Caco-2 (cell line): ENCODE data around the gene ERMAP. TPM values are rescaled to one million over a fixed set of nuclear protein-coding genes. Genes with fewer than 3 reads are reported as not detected.

ENCODE experiments used
- BruUV-seq: library from RNA; stranded (reverse); fragments of 400-500 nt; replicated peaks from 2 replicates; lab custom pipeline; 2021; lab: Mats Ljungman, UMichigan
- CTCF ChIA-PET: fragments of 300-600 bp; sonication (Branson Sonifier 250); formaldehyde crosslinking; loops from one replicate; lab custom pipeline; 2022; ENCODE audit warnings: antibody characterized with exemption; lab: Charles Lee
- POLR2A ChIA-PET: fragments of 300-600 bp; sonication (Branson Sonifier 250); formaldehyde crosslinking; loops from one replicate; lab custom pipeline; 2022; ENCODE audit warnings: antibody characterized with exemption; lab: Charles Lee
- DNase-seq, 2 experiments: peaks; one replicate each; pipeline versions ENCODE4 v3.0.0 to v3.0.0-alpha.2; 2020 to 2022
- H3K27me3 ChIP-seq: replicated peaks from 2 replicates; pipeline ENCODE4 v1.6.0; 2011; ENCODE audit warnings: low read length; ENCODE audit not compliant: control insufficient read depth, insufficient read depth
- H3K36me3 ChIP-seq: 2 replicates; pipeline ENCODE4 v1.5.1; 2011; ENCODE audit warnings: low read length; ENCODE audit not compliant: control insufficient read depth, insufficient read depth
- H3K4me1 ChIP-seq: fragments of 250-450 bp; sonication (Bioruptor Pico); 2 replicates; pipeline ENCODE4 v1.5.1; 2020; ENCODE audit warnings: mild to moderate bottlenecking
- H3K4me3 ChIP-seq: 2 replicates; pipeline ENCODE4 v1.5.1; 2011; ENCODE audit warnings: low read depth, mild to moderate bottlenecking, control low read depth, low read length
- H3K9me3 ChIP-seq: fragments of 250-450 bp; sonication (Bioruptor Pico); 2 replicates; pipeline ENCODE4 v1.5.1; 2020; ENCODE audit warnings: mild to moderate bottlenecking, moderate library complexity
- H3K27ac Mint-ChIP-seq: one replicate; pipeline ENCODE4 v1.8.0; 2022; ENCODE audit warnings: mixed read lengths; ENCODE audit not compliant: unreplicated experiment
- H3K27me3 Mint-ChIP-seq: one replicate; pipeline ENCODE4 v1.8.0; 2022; ENCODE audit warnings: mixed read lengths; ENCODE audit not compliant: insufficient read depth, unreplicated experiment
- H3K36me3 Mint-ChIP-seq: one replicate; pipeline ENCODE4 v1.8.0; 2022; ENCODE audit warnings: mild to moderate bottlenecking, mixed read lengths; ENCODE audit not compliant: insufficient read depth, unreplicated experiment
- H3K4me1 Mint-ChIP-seq: one replicate; pipeline ENCODE4 v1.8.0; 2022; ENCODE audit warnings: low read depth, mixed read lengths; ENCODE audit not compliant: unreplicated experiment
- H3K4me3 Mint-ChIP-seq: one replicate; pipeline ENCODE4 v1.8.0; 2022; ENCODE audit warnings: mild to moderate bottlenecking, moderate library complexity, mixed read lengths; ENCODE audit not compliant: unreplicated experiment
- H3K9me3 Mint-ChIP-seq: one replicate; pipeline ENCODE4 v1.8.0; 2022; ENCODE audit warnings: mixed read lengths; ENCODE audit not compliant: unreplicated experiment
- CTCF ChIP-seq, 2 experiments: fragments of 200-600 bp in 1 of 2; IDR thresholded peaks; 1 replicate in 1 of 2; 2 replicates in 1 of 2; pipeline versions ENCODE4 v1.5.1 to v1.8.0; 2011 to 2022; ENCODE audit warnings: antibody characterized with exemption in 1 of 2, control low read depth in 1 of 2, inconsistent platforms in 1 of 2, low read depth in 1 of 2, low read length in 1 of 2, mild to moderate bottlenecking in 1 of 2, moderate library complexity in 1 of 2; ENCODE audit not compliant: insufficient read depth in 1 of 2, severe bottlenecking in 1 of 2, unreplicated experiment in 1 of 2
- intact Hi-C: fragments of 100-400 bp; cut with micrococcal nuclease; formaldehyde crosslinking; loops from one replicate; pipeline ENCODE4 v1.10.0; 2022; ENCODE audit not compliant: unreplicated experiment
- total RNA-seq: library from RNA; stranded (reverse); gene quantifications from 2 replicates; pipeline ENCODE4 v1.2.3, GENCODE V29; 2022

The ERMAP gene
- total RNA-seq, 1 experiment from 2014 or later, result 4.8 TPM

GRCh38 chr1:42769811-42770210 is 47.1 kb upstream of the ERMAP start:
- Histone ChIP-seq H3K36me3 (0 out of 2 replicates have a peak, but pooled peaks cover 1% of the 10 kb centered on the region), H3K9me3 (no peaks in the 10 kb centered on the region), H3K4me3 (no peak overlapping the region), H3K4me1 (peaks cover 9% of the 10 kb centered on the region), H3K27me3 (no peaks in the 10 kb centered on the region)
- intact Hi-C loops, result no loop called here
- CTCF ChIA-PET, result no interaction called here
- Mint-ChIP-seq H3K27me3 (no peaks in the 10 kb centered on the region), H3K36me3 (peaks cover 13% of the 10 kb centered on the region), H3K4me3 (no peak overlapping the region), H3K27ac (no peak overlapping the region), H3K9me3 (no peaks in the 10 kb centered on the region), H3K4me1 (no peaks in the 10 kb centered on the region)
- POLR2A ChIA-PET, result no interaction called here
- no TSS peak for BruUV-seq
- DNase-seq, result no peak
- no peak for TF ChIP-seq CTCF (IDR thresholded peaks at IDR 0.05; ENCODE audit: insufficient read depth in 1 of 2, low read depth in 1 of 2, low read length in 1 of 2, severe bottlenecking in 1 of 2, unreplicated experiment in 1 of 2)

DNA sequence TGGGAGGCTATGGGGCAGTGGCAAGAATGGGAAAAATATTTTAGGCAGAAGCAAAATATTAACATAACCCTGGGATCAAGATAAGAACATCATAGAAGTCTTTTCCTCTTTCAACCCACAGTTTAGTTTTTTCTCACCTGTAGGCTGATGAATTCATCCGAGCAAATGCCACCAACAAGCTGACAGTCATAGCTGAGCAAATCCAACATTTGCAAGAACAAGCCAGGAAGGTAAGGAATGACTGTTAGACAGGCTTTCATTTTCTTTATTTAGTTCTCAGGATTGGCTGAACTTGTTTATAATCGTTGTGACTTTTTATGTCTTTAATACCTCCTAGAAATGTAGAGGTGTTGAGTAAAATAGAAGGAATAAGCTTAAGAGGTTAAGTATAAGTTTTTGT is 43.5 kb upstream of the ERMAP start:
- Histone ChIP-seq H3K27me3 (no peaks in the 10 kb centered on the region), H3K4me3 (no peak overlapping the region), H3K9me3 (no peaks in the 10 kb centered on the region), H3K36me3 (peaks cover 1% of the 10 kb centered on the region), H3K4me1 (no peaks in the 10 kb centered on the region; the same call in 1 of the 2 replicates)
- ChIA-PET POLR2A (no interaction called here), CTCF (no interaction called here)
- no peak for TF ChIP-seq CTCF (IDR thresholded peaks at IDR 0.05; ENCODE audit: insufficient read depth in 1 of 2, low read depth in 1 of 2, low read length in 1 of 2, severe bottlenecking in 1 of 2, unreplicated experiment in 1 of 2)
- Mint-ChIP-seq H3K9me3 (no peaks in the 10 kb centered on the region), H3K4me3 (no peak overlapping the region), H3K36me3 (peaks cover 23% of the 10 kb centered on the region), H3K4me1 (no peaks in the 10 kb centered on the region), H3K27me3 (no peaks in the 10 kb centered on the region), H3K27ac (no peak overlapping the region)
- no peak for DNase-seq
- no TSS peak for BruUV-seq
- intact Hi-C loops, result no loop called here

- no peak overlapping the region for H3K4me3 Mint-ChIP-seq
- no peaks in the 10 kb centered on the region for H3K27me3 ChIP-seq
Measured at GRCh38 chr1:42774928-42775526, 41.9 kb upstream of the ERMAP start.

More at GRCh38 chr1:42774928-42775526, 41.9 kb upstream of the ERMAP start:
- POLR2A ChIA-PET, result no interaction called here
- no peak for TF ChIP-seq CTCF (IDR thresholded peaks at IDR 0.05; ENCODE audit: insufficient read depth in 1 of 2, low read depth in 1 of 2, low read length in 1 of 2, severe bottlenecking in 1 of 2, unreplicated experiment in 1 of 2)
- Mint-ChIP-seq H3K4me1 (no peaks in the 10 kb centered on the region), H3K9me3 (no peaks in the 10 kb centered on the region), H3K27me3 (no peaks in the 10 kb centered on the region), H3K27ac (no peak overlapping the region), H3K36me3 (peaks cover 29% of the 10 kb centered on the region)
- Histone ChIP-seq H3K36me3 (peaks cover 1% of the 10 kb centered on the region), H3K4me3 (no peak overlapping the region), H3K9me3 (no peaks in the 10 kb centered on the region), H3K4me1 (no peaks in the 10 kb centered on the region)
- intact Hi-C loops, result no loop called here
- CTCF ChIA-PET, result no interaction called here
- BruUV-seq, result no TSS peak
- DNase-seq, result no peak
